Right lobe of liver (tissue), 4 donors: Measurements from ENCODE around the gene KLB.

Experiments used
- POLR2A ChIP-seq: fragments of 450-650 bp; IDR thresholded peaks from one replicate; pipeline ENCODE4 v1.6.1; 2017; ENCODE audit warnings: antibody characterized with exemption, mild to moderate bottlenecking
- TF ChIP-seq, protein P1 (sequence below), 4 donors: fragments of 200-600 bp in 3 of 4; fragments of 450-650 bp in 1 of 4; IDR thresholded peaks; one replicate each; pipeline versions ENCODE4 v1.5.1 to v1.8.0; 2016 to 2022; ENCODE audit warnings: antibody characterized with exemption in 4 of 4, mild to moderate bottlenecking in 2 of 4
- donor health status: DM: no; HTN: no; CAD: no.
- donor health status: DM: no; HTN: no; CAD: no.
- donor health status: DM: no; HTN: yes; CAD: no.

DNA sequence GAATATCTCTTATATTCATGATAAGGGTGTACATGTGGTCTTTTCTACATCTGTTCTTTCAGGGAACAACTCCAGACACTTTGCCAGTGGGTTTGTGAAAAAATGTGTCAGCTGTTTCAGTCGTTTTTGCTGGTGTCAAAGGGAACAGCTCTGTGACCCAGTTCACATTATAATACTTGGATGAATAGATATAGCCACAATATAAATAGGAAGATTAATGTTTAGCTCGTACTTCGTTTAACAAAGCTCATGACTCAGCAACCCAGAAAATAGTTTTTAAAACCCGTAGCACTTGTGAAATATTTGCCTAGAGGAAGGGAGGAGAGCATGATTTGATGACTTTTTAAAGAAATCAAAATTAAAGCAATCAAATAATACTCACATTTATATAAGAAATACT, 60.0 kb downstream of the KLB start:
- TF ChIP-seq POLR2A: no peak
- TF ChIP-seq, protein P1, sequence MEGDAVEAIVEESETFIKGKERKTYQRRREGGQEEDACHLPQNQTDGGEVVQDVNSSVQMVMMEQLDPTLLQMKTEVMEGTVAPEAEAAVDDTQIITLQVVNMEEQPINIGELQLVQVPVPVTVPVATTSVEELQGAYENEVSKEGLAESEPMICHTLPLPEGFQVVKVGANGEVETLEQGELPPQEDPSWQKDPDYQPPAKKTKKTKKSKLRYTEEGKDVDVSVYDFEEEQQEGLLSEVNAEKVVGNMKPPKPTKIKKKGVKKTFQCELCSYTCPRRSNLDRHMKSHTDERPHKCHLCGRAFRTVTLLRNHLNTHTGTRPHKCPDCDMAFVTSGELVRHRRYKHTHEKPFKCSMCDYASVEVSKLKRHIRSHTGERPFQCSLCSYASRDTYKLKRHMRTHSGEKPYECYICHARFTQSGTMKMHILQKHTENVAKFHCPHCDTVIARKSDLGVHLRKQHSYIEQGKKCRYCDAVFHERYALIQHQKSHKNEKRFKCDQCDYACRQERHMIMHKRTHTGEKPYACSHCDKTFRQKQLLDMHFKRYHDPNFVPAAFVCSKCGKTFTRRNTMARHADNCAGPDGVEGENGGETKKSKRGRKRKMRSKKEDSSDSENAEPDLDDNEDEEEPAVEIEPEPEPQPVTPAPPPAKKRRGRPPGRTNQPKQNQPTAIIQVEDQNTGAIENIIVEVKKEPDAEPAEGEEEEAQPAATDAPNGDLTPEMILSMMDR (IDR thresholded peaks at IDR 0.05): no peak
